ENCODE data around the gene TXNDC8.
"Not testable (repeated sequence)": the region's sequence is repeated elsewhere in the genome, so short reads cannot be mapped to it uniquely, and the experiment has no call there.

The TXNDC8 gene

DNA sequence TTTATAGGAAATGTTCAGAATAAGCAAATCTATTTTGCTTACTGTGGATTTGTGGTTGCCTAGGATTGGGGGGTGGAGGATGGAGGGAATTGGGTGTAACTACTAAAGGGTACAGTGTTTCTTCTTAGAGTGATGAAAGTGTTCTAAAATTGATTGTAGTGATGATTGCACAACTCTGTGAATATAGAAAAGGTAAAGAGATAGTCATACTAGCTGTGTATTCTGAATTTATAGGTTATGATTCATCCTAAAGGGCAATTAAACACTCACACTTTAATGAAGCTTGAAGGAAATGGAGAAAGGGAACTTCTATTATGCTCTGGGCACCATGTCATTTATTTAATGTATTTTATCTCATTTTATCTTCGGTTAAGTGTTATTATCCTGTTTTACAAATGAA is 9.9 kb downstream of the TXNDC8 start:
- no peak for DNase-seq (ENCODE audit: low read depth in 2 of 2)

- no peak for DNase-seq (ENCODE audit: low read depth in 2 of 2)
Measured at GRCh38 chr9:110323818-110324217, 13.8 kb downstream of the TXNDC8 start.

GRCh38 chr9:110320651-110321445 is 16.8 kb downstream of the TXNDC8 start:
- no peak for DNase-seq (ENCODE audit: low read depth in 2 of 2)

DNA sequence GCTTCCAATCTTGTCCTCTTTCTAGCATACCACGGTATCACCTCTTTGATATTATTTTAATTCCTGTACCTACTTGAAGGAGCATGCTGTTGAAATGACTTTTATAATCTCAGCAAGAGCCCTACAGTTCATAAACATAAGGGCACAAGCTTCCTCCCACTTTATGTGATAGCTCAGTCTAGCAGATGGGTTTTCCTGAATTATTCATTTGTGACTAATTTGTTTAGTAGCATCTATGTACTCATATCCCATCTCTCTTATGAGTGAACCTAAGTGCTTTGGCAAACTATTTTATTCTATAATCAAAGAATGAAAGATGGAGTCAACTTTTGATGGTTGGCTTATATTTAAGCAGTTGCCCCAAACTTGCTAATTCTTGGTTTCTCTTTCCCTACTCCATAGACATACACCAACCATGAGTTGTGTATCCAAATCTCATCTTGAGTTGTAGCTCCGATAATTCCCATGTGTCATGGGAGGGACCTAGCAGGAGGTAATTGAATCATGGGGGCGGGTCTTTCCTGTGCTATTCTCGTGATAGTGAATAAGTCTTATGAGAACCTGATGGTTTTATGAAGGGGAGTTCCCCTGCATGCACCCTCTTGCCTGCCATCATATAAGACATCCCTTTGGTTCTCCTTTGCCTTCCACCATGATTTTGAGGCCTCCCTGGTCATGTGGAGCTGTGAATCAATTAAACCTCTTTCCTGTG is 17.7 kb downstream of the TXNDC8 start:
- no peak for DNase-seq (ENCODE audit: low read depth in 2 of 2)

DNA sequence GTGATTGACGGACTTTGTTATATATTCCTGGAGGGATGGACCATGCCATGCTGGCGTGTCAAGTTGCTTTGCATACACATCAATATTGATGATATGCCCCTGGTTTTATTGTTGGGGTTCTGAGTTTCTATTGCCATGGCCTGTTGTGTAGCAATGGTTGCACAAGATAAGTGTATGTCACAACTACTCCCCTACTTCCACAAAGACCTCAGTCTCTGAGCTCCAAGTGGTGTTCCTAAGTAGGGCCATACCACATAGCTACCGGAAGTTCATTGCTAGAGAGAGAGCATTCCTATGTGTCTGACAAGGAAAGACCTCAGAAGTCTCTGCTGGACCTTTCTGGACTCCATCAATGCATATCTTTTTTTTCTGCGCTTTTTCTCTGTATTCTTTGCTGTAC is 19.8 kb downstream of the TXNDC8 start:
- no peak for DNase-seq (ENCODE audit: low read depth in 2 of 2)

GRCh38 chr9:110316261-110317075 is 21.2 kb downstream of the TXNDC8 start:
- no peak for DNase-seq (ENCODE audit: low read depth in 2 of 2)

DNA sequence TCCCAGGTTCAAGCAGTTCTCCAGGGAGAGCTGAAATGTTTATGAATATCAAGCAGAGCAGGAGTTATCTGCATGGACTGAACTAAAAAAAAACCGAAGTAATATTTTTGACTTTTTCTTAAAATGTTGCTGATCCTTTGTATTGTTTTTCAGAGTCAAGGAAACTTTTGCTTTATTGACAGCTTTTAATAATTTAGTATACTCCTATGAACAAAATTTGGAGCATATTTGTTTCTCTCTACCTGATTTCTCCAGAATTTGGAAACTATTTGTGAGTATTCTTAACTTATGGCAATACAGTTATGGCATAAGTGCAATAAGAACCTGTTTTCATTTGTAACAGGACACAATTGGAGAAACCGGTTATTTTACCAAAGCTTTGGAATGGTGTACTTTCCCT is 25.7 kb downstream of the TXNDC8 start:
- not testable (repeated sequence) for DNase-seq (ENCODE audit: low read depth in 2 of 2)

DNA sequence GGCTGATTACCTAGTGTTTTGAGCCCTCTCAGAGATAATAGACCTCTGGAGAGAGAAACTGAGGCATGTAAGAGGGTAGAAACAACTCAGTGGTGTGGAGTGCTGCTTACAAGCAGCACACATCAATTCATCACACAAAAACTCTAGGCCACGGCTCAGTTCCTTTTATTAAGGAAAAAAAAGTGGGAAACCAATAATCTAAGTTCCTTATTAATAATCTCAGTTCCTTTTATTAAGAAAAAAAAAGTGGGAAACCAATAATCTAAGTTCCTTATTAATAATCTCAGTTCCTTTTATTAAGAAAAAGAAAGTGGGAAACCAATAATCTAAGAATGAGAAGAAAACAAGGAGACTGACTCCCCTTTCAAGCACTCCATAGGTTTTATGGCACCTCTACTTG is 28.0 kb downstream of the TXNDC8 start:
- no peak for DNase-seq (ENCODE audit: low read depth in 2 of 2)

- no peak for DNase-seq (ENCODE audit: low read depth in 2 of 2)
Measured at GRCh38 chr9:110308633-110309038, 29.0 kb downstream of the TXNDC8 start.

GRCh38 chr9:110307191-110307590 is 30.5 kb downstream of the TXNDC8 start:
- no peak for DNase-seq (ENCODE audit: low read depth in 2 of 2)

DNA sequence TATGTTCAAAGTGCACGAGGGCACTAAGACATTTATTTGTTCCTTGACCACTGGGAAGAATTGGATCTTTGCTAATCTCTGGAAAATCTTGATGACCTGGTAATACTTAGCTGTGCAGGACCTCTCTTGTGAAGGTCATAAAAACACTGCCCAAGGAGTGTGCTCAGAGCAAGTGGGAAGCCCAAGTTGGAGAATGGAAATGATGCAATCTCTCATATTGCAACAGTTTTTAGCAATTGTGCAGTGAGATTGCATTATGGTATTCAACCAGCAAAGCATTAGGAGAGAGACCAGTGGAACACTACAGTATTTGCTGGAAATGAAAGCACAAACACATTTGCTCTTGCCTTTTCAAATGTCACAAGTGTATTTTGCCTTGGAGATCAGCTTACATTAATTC is 34.5 kb downstream of the TXNDC8 start:
- DNase-seq (ENCODE audit: low read depth in 2 of 2) = no peak

DNA sequence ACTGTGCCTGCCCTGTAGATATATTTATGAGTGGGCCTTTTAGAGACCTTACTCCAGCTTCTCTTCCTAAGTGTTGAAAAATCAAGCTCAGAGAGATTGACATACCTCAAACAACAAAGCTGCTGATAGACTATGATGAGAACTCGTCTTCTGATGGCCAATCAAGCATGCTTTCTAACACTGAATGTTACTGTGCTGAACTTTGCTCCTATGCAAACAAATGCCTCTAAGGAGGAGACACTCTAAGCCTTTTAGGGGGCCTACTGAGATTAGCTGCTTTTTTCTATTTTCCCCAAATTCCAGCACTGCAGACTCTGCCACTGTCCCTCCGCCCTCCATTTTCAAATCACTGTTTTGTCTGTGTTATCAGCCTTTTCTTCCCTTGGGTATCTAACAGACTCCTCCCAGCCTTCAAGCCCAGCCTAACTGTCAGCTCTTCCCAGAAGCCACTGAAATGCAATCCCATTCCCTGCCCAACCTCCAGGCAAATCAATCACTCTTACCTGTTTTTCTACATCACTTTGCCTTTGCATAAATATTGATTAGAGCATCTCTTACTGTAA is 39.5 kb downstream of the TXNDC8 start:
- DNase-seq (ENCODE audit: low read depth in 2 of 2) = no peak

DNA sequence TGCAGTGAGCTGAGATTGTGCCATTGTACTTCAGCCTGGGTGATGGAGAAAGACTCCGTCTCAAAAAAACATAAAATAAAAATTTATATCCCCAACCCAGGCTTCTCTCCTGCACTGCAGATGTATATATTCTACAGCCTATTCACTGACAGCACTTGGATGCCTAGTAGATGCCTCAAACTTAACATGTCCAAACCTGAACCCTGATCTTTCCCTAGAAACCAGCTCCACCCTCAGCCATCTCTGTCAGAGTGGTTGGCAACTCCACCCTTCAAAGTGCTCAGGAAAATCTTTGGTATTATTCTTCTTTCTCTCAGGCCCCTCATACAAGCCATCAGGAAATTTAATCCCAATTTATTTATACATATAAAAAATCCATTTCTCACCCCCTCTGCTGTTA is 44.4 kb downstream of the TXNDC8 start:
- no peak for DNase-seq (ENCODE audit: low read depth in 2 of 2)

- no peak for DNase-seq (ENCODE audit: low read depth in 2 of 2)
Measured at GRCh38 chr9:110291921-110292557, 45.6 kb downstream of the TXNDC8 start.

DNA sequence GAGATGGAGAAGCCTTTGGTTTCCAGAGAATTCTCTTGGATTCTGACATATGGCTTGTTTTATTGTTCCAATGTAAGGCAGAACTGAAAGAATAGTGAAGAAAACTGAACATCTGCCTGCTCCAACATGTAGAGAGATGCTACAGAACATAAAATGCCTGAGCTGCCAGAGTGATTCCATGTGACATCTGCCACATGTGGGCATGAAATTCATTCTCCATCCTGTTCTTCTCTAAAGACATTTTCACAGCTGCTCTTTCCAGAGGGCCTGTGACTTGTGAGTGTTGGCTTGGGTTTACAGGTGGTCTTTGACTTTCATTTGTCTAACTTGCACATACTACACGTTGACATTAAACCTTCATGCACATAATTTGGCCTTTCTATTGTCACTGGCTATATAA is 47.7 kb downstream of the TXNDC8 start:
- DNase-seq (ENCODE audit: low read depth in 2 of 2) = no peak

- no peak for DNase-seq (ENCODE audit: low read depth in 2 of 2)
Measured at GRCh38 chr9:110288503-110288902, 49.2 kb downstream of the TXNDC8 start.

- DNase-seq (ENCODE audit: low read depth in 2 of 2) = no peak
Measured at GRCh38 chr9:110287289-110287680, 50.4 kb downstream of the TXNDC8 start.

- DNase-seq (ENCODE audit: low read depth in 2 of 2) = no peak
Measured at GRCh38 chr9:110284211-110284844, 53.3 kb downstream of the TXNDC8 start.

DNA sequence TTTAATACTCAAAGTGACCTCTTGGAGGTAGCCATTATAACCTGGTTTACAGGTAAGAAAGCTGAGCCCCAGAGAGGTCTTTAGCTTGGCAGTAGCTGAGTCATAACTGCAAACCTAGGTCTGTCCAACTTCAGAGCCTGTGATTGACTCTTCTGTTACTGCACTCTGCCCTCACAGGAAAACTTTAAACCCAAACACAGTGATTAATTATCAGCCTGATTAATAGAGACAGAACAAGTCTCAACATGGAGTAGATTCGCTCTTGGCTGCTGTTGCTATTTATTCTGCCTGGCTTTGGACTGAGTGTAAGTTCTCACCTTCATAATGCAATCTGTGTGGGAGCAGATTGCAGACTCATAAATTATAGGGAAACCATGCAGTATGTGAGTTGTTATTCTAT is 53.9 kb downstream of the TXNDC8 start:
- DNase-seq (ENCODE audit: low read depth in 2 of 2) = no peak

- DNase-seq (ENCODE audit: low read depth in 2 of 2) = no peak
Measured at GRCh38 chr9:110282739-110283081, 55.0 kb downstream of the TXNDC8 start.

- no peak for DNase-seq (ENCODE audit: low read depth in 2 of 2)
Measured at GRCh38 chr9:110282018-110282738, 55.5 kb downstream of the TXNDC8 start.

All from stimulated activated CD8-positive, alpha-beta memory T cell treated with anti-CD3 and anti-CD28 coated beads, Interleukin-7, amount 100 ng/mL, for 4 hours (primary cell).